HepG2 (cell line): ENCODE measurements around the gene SZRD1. TPM values are rescaled to one million over a fixed set of nuclear protein-coding genes. Genes with fewer than 3 reads are reported as not detected.
A peak's percentile ranks its signal among the peaks of the same experiment; 100 is the strongest.

Source experiments
- DPF2 ChIP-seq: sonication (generic); formaldehyde crosslinking; IDR thresholded peaks from 2 replicates; pipeline ENCODE4 v1.4.0; 2020; ENCODE audit warnings: mild to moderate bottlenecking, low read depth, missing genetic modification reagents, borderline replicate concordance
- IKZF4 ChIP-seq: sonication (generic); formaldehyde crosslinking; IDR thresholded peaks from 2 replicates; pipeline ENCODE4 v1.5.1; 2020; ENCODE audit warnings: borderline replicate concordance, mild to moderate bottlenecking, low read depth, missing genetic modification reagents; ENCODE audit errors: not compliant biosample characterization
- MXI1 ChIP-seq: IDR thresholded peaks from 3 replicates; pipeline ENCODE4 v1.6.1; 2012; ENCODE audit warnings: low read depth, low read length, inconsistent platforms, borderline replicate concordance
- NONO ChIP-seq, 2 experiments: fragments of 450-650 bp in 1 of 2; sonication (generic) in 1 of 2; formaldehyde crosslinking in 1 of 2; IDR thresholded peaks in 1 of 2; conservative IDR thresholded peaks in 1 of 2; 2 replicates each; pipeline versions ENCODE4 v1.6.1 to v1.8.0; 2017 to 2022; ENCODE audit warnings: mild to moderate bottlenecking in 1 of 2, missing genetic modification reagents in 1 of 2, moderate library complexity in 1 of 2
- PRMT3 ChIP-seq: sonication (generic); formaldehyde crosslinking; IDR thresholded peaks from 2 replicates; pipeline ENCODE4 v1.8.1; 2022; ENCODE audit warnings: low read depth, mild to moderate bottlenecking, moderate library complexity, missing genetic modification reagents, borderline replicate concordance
- RBFOX2 ChIP-seq: fragments of 200-400 bp; formaldehyde crosslinking; IDR thresholded peaks from 2 replicates; pipeline ENCODE4 v1.6.1; 2017; ENCODE audit warnings: low read depth, mild to moderate bottlenecking, low read length
- SIN3B ChIP-seq: fragments of 150-350 bp; IDR thresholded peaks from 2 replicates; pipeline ENCODE4 v1.6.1; 2014; ENCODE audit warnings: low read length
- ZNF101 ChIP-seq: sonication (generic); formaldehyde crosslinking; IDR thresholded peaks from 2 replicates; pipeline ENCODE4 v1.4.0; 2020; ENCODE audit warnings: mild to moderate bottlenecking, low read depth, missing genetic modification reagents, borderline replicate concordance
- ZNF20 ChIP-seq: sonication (generic); formaldehyde crosslinking; IDR thresholded peaks from 2 replicates; pipeline ENCODE4 v1.4.0; 2020; ENCODE audit warnings: mild to moderate bottlenecking, moderate library complexity, missing genetic modification reagents
- ZNF331 ChIP-seq: sonication (generic); formaldehyde crosslinking; IDR thresholded peaks from 2 replicates; pipeline ENCODE4 v1.4.0; 2020; ENCODE audit warnings: missing genetic modification reagents
- ZNF577 ChIP-seq: sonication (generic); formaldehyde crosslinking; IDR thresholded peaks from 2 replicates; pipeline ENCODE4 v1.4.0; 2020; ENCODE audit warnings: mild to moderate bottlenecking, low read depth, missing genetic modification reagents, borderline replicate concordance
- ZNF83 ChIP-seq: sonication (generic); formaldehyde crosslinking; IDR thresholded peaks from 2 replicates; pipeline ENCODE4 v1.4.0; 2020; ENCODE audit warnings: missing genetic modification reagents, mild to moderate bottlenecking, borderline replicate concordance
- polyA plus RNA-seq, 8 experiments: library from polyadenylated mRNA; depleted of rRNA in 3 of 8; stranded (reverse) in 7 of 8; unstranded in 1 of 8; fragments of >200 nt; fragmentation: Illumina TruSeq in 4 of 8; extraction: Trizol in 4 of 8; gene quantifications; 2 replicates each; pipeline versions ENCODE4 v1.2.1 to v1.2.3, GENCODE V29; 2011 to 2016; ENCODE audit warnings: low read depth in 4 of 8, missing spikeins in 1 of 8, mixed read lengths in 1 of 8; ENCODE audit not compliant: insufficient read depth in 1 of 8
- total RNA-seq, 5 experiments: library from RNA; depleted of rRNA; stranded (reverse); fragments of >200 nt; fragmentation: Illumina TruSeq; extraction: Trizol; gene quantifications; 2 replicates each; pipeline ENCODE4 v1.2.3, GENCODE V29; 2016; ENCODE audit warnings: low read depth in 1 of 5
- TF ChIP-seq, protein P1 (sequence below): sonication (generic); formaldehyde crosslinking; IDR thresholded peaks from 2 replicates; pipeline ENCODE4 v1.4.0; 2020; ENCODE audit warnings: mild to moderate bottlenecking, missing genetic modification reagents
- TF ChIP-seq, protein P2 (sequence below): sonication (generic); formaldehyde crosslinking; IDR thresholded peaks from 2 replicates; pipeline ENCODE4 v1.8.0; 2022; ENCODE audit warnings: mild to moderate bottlenecking, missing genetic modification reagents, moderate library complexity
- TF ChIP-seq, protein P3 (sequence below): IDR thresholded peaks from 2 replicates; pipeline ENCODE4 v1.6.1; 2016; ENCODE audit warnings: low read depth, borderline replicate concordance
- TF ChIP-seq, protein P4 (sequence below): IDR thresholded peaks from 2 replicates; pipeline ENCODE4 v1.6.1; 2016; ENCODE audit warnings: mild to moderate bottlenecking, missing biosample characterization, missing genetic modification reagents
- TF ChIP-seq, protein P5 (sequence below): sonication (generic); formaldehyde crosslinking; conservative IDR thresholded peaks from 2 replicates; pipeline ENCODE4 v1.5.0; 2020; ENCODE audit warnings: missing genetic modification reagents
- TF ChIP-seq, protein P6 (sequence below): sonication (generic); formaldehyde crosslinking; IDR thresholded peaks from 2 replicates; pipeline ENCODE4 v1.8.0; 2022; ENCODE audit warnings: missing genetic modification reagents, mild to moderate bottlenecking, borderline replicate concordance

Gene SZRD1
- total and polyA plus RNA-seq, 2 of the 13 experiments (the other 11 are each of a cell fraction or from before 2014, with no cell fraction given): 28.5 to 41.4 TPM

DNA sequence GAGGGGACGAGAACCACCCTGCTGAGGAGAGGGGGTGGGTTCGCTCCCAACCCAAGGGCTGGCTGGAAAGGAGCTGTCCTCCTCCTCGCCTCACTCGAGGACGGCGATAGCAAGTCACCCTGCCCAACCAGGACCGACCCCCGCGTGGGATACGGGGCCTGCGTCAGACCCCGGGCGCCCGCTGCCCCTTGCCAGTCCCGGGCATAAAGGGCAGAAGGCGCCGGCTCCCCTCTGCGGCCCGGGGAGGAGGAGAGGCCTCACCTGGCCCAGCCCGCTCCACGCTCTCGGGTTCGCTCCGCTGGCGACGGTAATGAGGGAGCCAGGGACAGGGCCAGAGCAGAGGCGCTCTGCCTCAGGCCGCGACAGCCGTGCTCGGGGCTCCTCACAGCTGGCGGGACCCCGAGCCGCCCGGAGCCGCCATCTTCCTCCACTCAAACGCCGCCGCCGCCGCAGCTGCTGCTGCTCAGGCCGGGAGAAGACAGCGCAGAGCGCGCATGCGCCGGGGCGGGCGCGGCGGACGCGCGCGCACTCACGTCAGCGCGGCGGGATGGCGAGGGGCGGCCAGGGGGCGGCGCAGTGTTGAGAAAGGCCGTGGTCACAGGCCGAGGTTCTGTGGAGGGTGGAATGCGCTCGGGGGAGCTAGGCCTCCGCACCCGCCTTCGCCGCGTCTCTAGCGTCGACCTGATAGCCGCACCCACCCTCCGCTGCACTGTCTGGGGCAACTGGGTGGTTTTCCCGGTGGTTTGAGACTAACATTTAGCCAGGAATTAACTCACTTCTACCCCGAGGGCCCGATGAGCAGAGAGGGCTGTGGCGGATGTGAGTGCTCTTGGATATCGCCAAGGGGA is 14.8 kb upstream of the SZRD1 start, which contains the start of gene FBXO42 (continued):
- TF ChIP-seq, protein P1, sequence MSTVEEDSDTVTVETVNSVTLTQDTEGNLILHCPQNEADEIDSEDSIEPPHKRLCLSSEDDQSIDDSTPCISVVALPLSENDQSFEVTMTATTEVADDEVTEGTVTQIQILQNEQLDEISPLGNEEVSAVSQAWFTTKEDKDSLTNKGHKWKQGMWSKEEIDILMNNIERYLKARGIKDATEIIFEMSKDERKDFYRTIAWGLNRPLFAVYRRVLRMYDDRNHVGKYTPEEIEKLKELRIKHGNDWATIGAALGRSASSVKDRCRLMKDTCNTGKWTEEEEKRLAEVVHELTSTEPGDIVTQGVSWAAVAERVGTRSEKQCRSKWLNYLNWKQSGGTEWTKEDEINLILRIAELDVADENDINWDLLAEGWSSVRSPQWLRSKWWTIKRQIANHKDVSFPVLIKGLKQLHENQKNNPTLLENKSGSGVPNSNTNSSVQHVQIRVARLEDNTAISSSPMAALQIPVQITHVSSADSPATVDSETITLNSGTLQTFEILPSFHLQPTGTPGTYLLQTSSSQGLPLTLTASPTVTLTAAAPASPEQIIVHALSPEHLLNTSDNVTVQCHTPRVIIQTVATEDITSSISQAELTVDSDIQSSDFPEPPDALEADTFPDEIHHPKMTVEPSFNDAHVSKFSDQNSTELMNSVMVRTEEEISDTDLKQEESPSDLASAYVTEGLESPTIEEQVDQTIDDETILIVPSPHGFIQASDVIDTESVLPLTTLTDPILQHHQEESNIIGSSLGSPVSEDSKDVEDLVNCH (CRISPR knock-in tag): no peak
- TF ChIP-seq PRMT3: no peak
- TF ChIP-seq ZNF20 (CRISPR knock-in tag): no peak
- TF ChIP-seq, protein P2, sequence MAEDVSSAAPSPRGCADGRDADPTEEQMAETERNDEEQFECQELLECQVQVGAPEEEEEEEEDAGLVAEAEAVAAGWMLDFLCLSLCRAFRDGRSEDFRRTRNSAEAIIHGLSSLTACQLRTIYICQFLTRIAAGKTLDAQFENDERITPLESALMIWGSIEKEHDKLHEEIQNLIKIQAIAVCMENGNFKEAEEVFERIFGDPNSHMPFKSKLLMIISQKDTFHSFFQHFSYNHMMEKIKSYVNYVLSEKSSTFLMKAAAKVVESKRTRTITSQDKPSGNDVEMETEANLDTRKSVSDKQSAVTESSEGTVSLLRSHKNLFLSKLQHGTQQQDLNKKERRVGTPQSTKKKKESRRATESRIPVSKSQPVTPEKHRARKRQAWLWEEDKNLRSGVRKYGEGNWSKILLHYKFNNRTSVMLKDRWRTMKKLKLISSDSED: no peak
- TF ChIP-seq, protein P3, sequence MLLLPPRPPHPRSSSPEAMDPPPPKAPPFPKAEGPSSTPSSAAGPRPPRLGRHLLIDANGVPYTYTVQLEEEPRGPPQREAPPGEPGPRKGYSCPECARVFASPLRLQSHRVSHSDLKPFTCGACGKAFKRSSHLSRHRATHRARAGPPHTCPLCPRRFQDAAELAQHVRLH: no peak
- peak; percentile 40; the same call in 1 of the 2 replicates for TF ChIP-seq ZNF577 (CRISPR knock-in tag)
- TF ChIP-seq, protein P4, sequence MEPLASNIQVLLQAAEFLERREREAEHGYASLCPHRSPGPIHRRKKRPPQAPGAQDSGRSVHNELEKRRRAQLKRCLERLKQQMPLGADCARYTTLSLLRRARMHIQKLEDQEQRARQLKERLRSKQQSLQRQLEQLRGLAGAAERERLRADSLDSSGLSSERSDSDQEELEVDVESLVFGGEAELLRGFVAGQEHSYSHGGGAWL: 0 out of 2 replicates have a peak, but pooled peaks have one; percentile 30
- TF ChIP-seq SIN3B: no peak
- no peak for TF ChIP-seq NONO (IDR thresholded peaks at IDR 0.05)
- TF ChIP-seq NONO (CRISPR knock-in tag; conservative IDR thresholded peaks at IDR 0.05): no peak; the same call in none of the 2 replicates
- TF ChIP-seq, protein P5, sequence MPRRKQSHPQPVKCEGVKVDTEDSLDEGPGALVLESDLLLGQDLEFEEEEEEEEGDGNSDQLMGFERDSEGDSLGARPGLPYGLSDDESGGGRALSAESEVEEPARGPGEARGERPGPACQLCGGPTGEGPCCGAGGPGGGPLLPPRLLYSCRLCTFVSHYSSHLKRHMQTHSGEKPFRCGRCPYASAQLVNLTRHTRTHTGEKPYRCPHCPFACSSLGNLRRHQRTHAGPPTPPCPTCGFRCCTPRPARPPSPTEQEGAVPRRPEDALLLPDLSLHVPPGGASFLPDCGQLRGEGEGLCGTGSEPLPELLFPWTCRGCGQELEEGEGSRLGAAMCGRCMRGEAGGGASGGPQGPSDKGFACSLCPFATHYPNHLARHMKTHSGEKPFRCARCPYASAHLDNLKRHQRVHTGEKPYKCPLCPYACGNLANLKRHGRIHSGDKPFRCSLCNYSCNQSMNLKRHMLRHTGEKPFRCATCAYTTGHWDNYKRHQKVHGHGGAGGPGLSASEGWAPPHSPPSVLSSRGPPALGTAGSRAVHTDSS: 0 out of 2 replicates have a peak, but pooled peaks have one; percentile 55
- TF ChIP-seq, protein P6, sequence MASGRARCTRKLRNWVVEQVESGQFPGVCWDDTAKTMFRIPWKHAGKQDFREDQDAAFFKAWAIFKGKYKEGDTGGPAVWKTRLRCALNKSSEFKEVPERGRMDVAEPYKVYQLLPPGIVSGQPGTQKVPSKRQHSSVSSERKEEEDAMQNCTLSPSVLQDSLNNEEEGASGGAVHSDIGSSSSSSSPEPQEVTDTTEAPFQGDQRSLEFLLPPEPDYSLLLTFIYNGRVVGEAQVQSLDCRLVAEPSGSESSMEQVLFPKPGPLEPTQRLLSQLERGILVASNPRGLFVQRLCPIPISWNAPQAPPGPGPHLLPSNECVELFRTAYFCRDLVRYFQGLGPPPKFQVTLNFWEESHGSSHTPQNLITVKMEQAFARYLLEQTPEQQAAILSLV: peak; percentile 62; the same call in 1 of the 2 replicates
- TF ChIP-seq ZNF83 (CRISPR knock-in tag): no peak
- TF ChIP-seq MXI1: peak; percentile 57; the same call in 1 of the 3 replicates
- TF ChIP-seq ZNF331 (CRISPR knock-in tag): no peak
- peak; percentile 93 for TF ChIP-seq RBFOX2
- peak; percentile 72 for TF ChIP-seq IKZF4
- no peak; the same call in 1 of the 2 replicates for TF ChIP-seq ZNF101 (CRISPR knock-in tag)
- no peak for TF ChIP-seq DPF2 (CRISPR knock-in tag)
